Colon (tissue), 2 donors: ENCODE results near the gene JPH3.

Source experiments
- FAIRE-seq: peaks from 2 replicates; lab custom pipeline; 2012; peaks lifted over from hg19 to GRCh38; lab: Jason Lieb, UNC
- donor health status: control.
- donor health status: control.

The JPH3 gene

GRCh38 chr16:87698241-87698640 lies 95.9 kb downstream of the JPH3 start:
- no peak for FAIRE-seq

GRCh38 chr16:87698676-87699199 lies 96.4 kb downstream of the JPH3 start:
- FAIRE-seq: no peak

GRCh38 chr16:87700406-87701077 lies 98.2 kb downstream of the JPH3 start:
- no peak for FAIRE-seq

GRCh38 chr16:87701078-87701460 lies 98.8 kb downstream of the JPH3 start:
- no peak for FAIRE-seq

GRCh38 chr16:87701505-87701921 lies 99.2 kb downstream of the JPH3 start:
- no peak for FAIRE-seq

GRCh38 chr16:87702325-87702811 lies 100.1 kb downstream of the JPH3 start:
- FAIRE-seq: no peak

GRCh38 chr16:87703071-87703470 lies 100.8 kb downstream of the JPH3 start:
- no peak for FAIRE-seq

GRCh38 chr16:87703835-87704375 lies 101.6 kb downstream of the JPH3 start:
- no peak for FAIRE-seq

- FAIRE-seq: no peak
These were observed 102.5 kb downstream of the JPH3 start for GRCh38 chr16:87704754-87705353.

GRCh38 chr16:87705771-87706277 lies 103.5 kb downstream of the JPH3 start:
- FAIRE-seq: no peak

GRCh38 chr16:87706278-87707000 lies 104.1 kb downstream of the JPH3 start:
- FAIRE-seq: no peak

- FAIRE-seq: no peak
These were observed 104.8 kb downstream of the JPH3 start for GRCh38 chr16:87707097-87707496.

- no peak for FAIRE-seq
These were observed 105.6 kb downstream of the JPH3 start for GRCh38 chr16:87707714-87708580.

- FAIRE-seq: no peak
These were observed 106.8 kb downstream of the JPH3 start for GRCh38 chr16:87708881-87709638.

GRCh38 chr16:87709677-87710076 lies 107.4 kb downstream of the JPH3 start:
- no peak for FAIRE-seq

GRCh38 chr16:87710887-87711286 lies 108.6 kb downstream of the JPH3 start:
- FAIRE-seq: no peak

GRCh38 chr16:87712184-87712762 lies 110.0 kb downstream of the JPH3 start:
- no peak for FAIRE-seq

GRCh38 chr16:87713451-87714229 lies 111.3 kb downstream of the JPH3 start:
- no peak for FAIRE-seq

- FAIRE-seq: no peak
These were observed 112.9 kb downstream of the JPH3 start for GRCh38 chr16:87715231-87715630.

GRCh38 chr16:87715658-87716057 lies 113.3 kb downstream of the JPH3 start:
- no peak for FAIRE-seq
